Caco-2 (cell line): ENCODE results near the gene ZNF718. TPM values are rescaled to one million over a fixed set of nuclear protein-coding genes. Genes with fewer than 3 reads are reported as not detected.
"Not testable (repeated sequence)": the region's sequence is repeated elsewhere in the genome, so short reads cannot be mapped to it uniquely, and the experiment has no call there.

ENCODE experiments used
- BruUV-seq: library from RNA; stranded (reverse); fragments of 400-500 nt; replicated peaks from 2 replicates; lab custom pipeline; 2021; lab: Mats Ljungman, UMichigan
- CTCF ChIA-PET: fragments of 300-600 bp; sonication (Branson Sonifier 250); formaldehyde crosslinking; loops from one replicate; lab custom pipeline; 2022; ENCODE audit warnings: antibody characterized with exemption; lab: Charles Lee
- POLR2A ChIA-PET: fragments of 300-600 bp; sonication (Branson Sonifier 250); formaldehyde crosslinking; loops from one replicate; lab custom pipeline; 2022; ENCODE audit warnings: antibody characterized with exemption; lab: Charles Lee
- DNase-seq, 2 experiments: peaks; one replicate each; pipeline versions ENCODE4 v3.0.0 to v3.0.0-alpha.2; 2020 to 2022
- H3K27me3 ChIP-seq: replicated peaks from 2 replicates; pipeline ENCODE4 v1.6.0; 2011; ENCODE audit warnings: low read length; ENCODE audit not compliant: control insufficient read depth, insufficient read depth
- H3K36me3 ChIP-seq: 2 replicates; pipeline ENCODE4 v1.5.1; 2011; ENCODE audit warnings: low read length; ENCODE audit not compliant: control insufficient read depth, insufficient read depth
- H3K4me1 ChIP-seq: fragments of 250-450 bp; sonication (Bioruptor Pico); 2 replicates; pipeline ENCODE4 v1.5.1; 2020; ENCODE audit warnings: mild to moderate bottlenecking
- H3K4me3 ChIP-seq: 2 replicates; pipeline ENCODE4 v1.5.1; 2011; ENCODE audit warnings: low read depth, mild to moderate bottlenecking, control low read depth, low read length
- H3K9me3 ChIP-seq: fragments of 250-450 bp; sonication (Bioruptor Pico); 2 replicates; pipeline ENCODE4 v1.5.1; 2020; ENCODE audit warnings: mild to moderate bottlenecking, moderate library complexity
- H3K27ac Mint-ChIP-seq: one replicate; pipeline ENCODE4 v1.8.0; 2022; ENCODE audit warnings: mixed read lengths; ENCODE audit not compliant: unreplicated experiment
- H3K27me3 Mint-ChIP-seq: one replicate; pipeline ENCODE4 v1.8.0; 2022; ENCODE audit warnings: mixed read lengths; ENCODE audit not compliant: insufficient read depth, unreplicated experiment
- H3K36me3 Mint-ChIP-seq: one replicate; pipeline ENCODE4 v1.8.0; 2022; ENCODE audit warnings: mild to moderate bottlenecking, mixed read lengths; ENCODE audit not compliant: insufficient read depth, unreplicated experiment
- H3K4me1 Mint-ChIP-seq: one replicate; pipeline ENCODE4 v1.8.0; 2022; ENCODE audit warnings: low read depth, mixed read lengths; ENCODE audit not compliant: unreplicated experiment
- H3K4me3 Mint-ChIP-seq: one replicate; pipeline ENCODE4 v1.8.0; 2022; ENCODE audit warnings: mild to moderate bottlenecking, moderate library complexity, mixed read lengths; ENCODE audit not compliant: unreplicated experiment
- H3K9me3 Mint-ChIP-seq: one replicate; pipeline ENCODE4 v1.8.0; 2022; ENCODE audit warnings: mixed read lengths; ENCODE audit not compliant: unreplicated experiment
- intact Hi-C: fragments of 100-400 bp; cut with micrococcal nuclease; formaldehyde crosslinking; loops from one replicate; pipeline ENCODE4 v1.10.0; 2022; ENCODE audit not compliant: unreplicated experiment
- total RNA-seq: library from RNA; stranded (reverse); gene quantifications from 2 replicates; pipeline ENCODE4 v1.2.3, GENCODE V29; 2022
- TF ChIP-seq, protein P1 (sequence below), 2 experiments: fragments of 200-600 bp in 1 of 2; IDR thresholded peaks; 1 replicate in 1 of 2; 2 replicates in 1 of 2; pipeline versions ENCODE4 v1.5.1 to v1.8.0; 2011 to 2022; ENCODE audit warnings: antibody characterized with exemption in 1 of 2, control low read depth in 1 of 2, inconsistent platforms in 1 of 2, low read depth in 1 of 2, low read length in 1 of 2, mild to moderate bottlenecking in 1 of 2, moderate library complexity in 1 of 2; ENCODE audit not compliant: insufficient read depth in 1 of 2, severe bottlenecking in 1 of 2, unreplicated experiment in 1 of 2

ZNF718 gene
- total RNA-seq, 1 experiment from 2014 or later: 13.2 TPM

DNA sequence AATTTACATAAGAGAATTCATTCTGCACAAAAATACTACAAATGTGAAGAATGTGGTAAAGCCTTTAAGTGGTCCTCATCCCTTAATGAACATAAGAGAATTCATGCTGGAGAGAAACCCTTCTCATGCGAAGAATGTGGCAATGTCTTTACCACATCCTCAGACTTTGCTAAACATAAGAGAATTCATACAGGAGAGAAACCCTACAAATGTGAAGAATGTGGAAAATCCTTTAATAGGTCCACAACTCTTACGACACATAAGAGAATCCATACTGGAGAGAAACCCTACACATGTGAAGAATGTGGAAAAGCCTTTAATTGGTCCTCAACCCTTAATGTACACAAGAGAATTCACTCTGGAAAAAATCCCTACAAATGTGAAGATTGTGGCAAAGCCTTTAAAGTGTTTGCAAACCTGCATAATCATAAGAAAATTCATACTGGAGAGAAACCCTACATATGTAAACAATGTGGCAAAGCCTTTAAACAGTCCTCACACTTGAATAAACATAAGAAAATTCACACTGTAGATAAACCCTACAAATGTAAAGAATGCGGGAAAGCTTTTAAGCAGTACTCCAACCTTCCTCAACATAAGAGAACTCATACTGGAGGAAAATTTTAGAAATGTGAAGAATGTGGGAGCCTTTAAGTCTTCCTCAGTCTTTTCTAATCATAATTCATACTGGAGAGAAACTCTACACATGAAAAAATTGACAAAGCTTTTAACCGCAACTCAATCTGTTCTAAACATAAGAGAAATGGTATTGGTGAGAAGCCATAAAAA is 37.4 kb downstream of the ZNF718 start:
- H3K36me3 Mint-ChIP-seq: peaks cover 13% of the 10 kb centered on the region
- Histone ChIP-seq H3K36me3 (no peaks in the 10 kb centered on the region), H3K4me1 (no peaks in the 10 kb centered on the region), H3K4me3 (no peak overlapping the region), H3K27me3 (no peaks in the 10 kb centered on the region), H3K9me3 (peaks cover 69% of the 10 kb centered on the region)
- BruUV-seq: no TSS peak
- TF ChIP-seq, protein P1, sequence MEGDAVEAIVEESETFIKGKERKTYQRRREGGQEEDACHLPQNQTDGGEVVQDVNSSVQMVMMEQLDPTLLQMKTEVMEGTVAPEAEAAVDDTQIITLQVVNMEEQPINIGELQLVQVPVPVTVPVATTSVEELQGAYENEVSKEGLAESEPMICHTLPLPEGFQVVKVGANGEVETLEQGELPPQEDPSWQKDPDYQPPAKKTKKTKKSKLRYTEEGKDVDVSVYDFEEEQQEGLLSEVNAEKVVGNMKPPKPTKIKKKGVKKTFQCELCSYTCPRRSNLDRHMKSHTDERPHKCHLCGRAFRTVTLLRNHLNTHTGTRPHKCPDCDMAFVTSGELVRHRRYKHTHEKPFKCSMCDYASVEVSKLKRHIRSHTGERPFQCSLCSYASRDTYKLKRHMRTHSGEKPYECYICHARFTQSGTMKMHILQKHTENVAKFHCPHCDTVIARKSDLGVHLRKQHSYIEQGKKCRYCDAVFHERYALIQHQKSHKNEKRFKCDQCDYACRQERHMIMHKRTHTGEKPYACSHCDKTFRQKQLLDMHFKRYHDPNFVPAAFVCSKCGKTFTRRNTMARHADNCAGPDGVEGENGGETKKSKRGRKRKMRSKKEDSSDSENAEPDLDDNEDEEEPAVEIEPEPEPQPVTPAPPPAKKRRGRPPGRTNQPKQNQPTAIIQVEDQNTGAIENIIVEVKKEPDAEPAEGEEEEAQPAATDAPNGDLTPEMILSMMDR (IDR thresholded peaks at IDR 0.05; ENCODE audit: insufficient read depth in 1 of 2, low read depth in 1 of 2, low read length in 1 of 2, severe bottlenecking in 1 of 2, unreplicated experiment in 1 of 2): no peak
- H3K4me1 Mint-ChIP-seq: no peaks in the 10 kb centered on the region
- no peak for DNase-seq
- H3K27ac Mint-ChIP-seq: no peak overlapping the region
- ChIA-PET CTCF (no interaction called here), POLR2A (no interaction called here)
- H3K9me3 Mint-ChIP-seq: peaks cover 33% of the 10 kb centered on the region
- no peaks in the 10 kb centered on the region for H3K27me3 Mint-ChIP-seq
- no peak overlapping the region for H3K4me3 Mint-ChIP-seq
- intact Hi-C loops: no loop called here

DNA sequence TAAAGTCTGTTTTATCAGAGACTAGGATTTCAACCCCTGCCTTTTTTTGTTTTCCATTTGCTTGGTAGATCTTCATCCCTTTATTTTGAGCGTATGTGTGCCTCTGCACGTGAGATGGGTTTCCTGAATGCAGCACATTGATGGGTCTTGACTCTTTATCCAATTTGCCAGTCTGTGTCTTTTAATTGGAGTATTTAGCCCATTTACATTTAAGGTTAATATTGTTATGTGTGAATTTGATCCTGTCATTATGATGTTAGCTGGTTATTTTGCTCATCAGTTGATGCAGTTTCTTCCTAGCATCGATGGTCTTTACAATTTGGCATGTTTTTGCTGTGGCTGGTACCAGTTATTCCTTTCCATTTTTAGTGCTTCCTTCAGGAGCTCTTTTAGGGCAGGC is 45.3 kb downstream of the ZNF718 start:
- H3K4me1 ChIP-seq, H3K4me3 Mint-ChIP-seq, H3K27me3 ChIP-seq, H3K27me3 Mint-ChIP-seq, H3K4me1 Mint-ChIP-seq, POLR2A ChIA-PET, BruUV-seq, DNase-seq, H3K4me3 ChIP-seq, CTCF ChIA-PET, intact Hi-C loops, H3K27ac Mint-ChIP-seq, H3K36me3 ChIP-seq, H3K36me3 Mint-ChIP-seq: not testable (repeated sequence)
- H3K9me3 ChIP-seq: peaks cover 27% of the 10 kb centered on the region
- peaks cover 30% of the 10 kb centered on the region for H3K9me3 Mint-ChIP-seq

DNA sequence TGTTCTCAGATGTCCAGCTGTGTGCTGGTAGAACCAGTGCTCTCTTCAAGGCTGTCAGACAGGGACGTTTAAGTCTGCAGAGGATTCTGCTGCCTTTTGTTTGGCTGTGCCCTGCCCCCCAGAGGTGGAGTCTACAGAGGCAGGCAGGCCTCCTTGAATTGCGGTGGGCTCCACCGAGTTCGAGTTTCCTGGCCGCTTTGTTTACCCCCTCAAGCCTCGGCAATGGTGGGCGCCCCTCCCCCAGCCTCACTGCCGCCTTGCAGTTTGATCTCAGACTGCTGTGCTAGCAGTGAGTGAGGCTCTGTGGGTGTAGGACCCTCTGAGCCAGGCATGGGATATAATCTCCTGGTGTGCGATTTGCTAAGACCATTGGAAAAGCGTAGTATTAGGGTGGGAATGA is 47.0 kb downstream of the ZNF718 start:
- peaks cover 14% of the 10 kb centered on the region for H3K9me3 ChIP-seq
- POLR2A ChIA-PET, H3K27me3 ChIP-seq, H3K4me3 ChIP-seq, H3K4me3 Mint-ChIP-seq, BruUV-seq, H3K27ac Mint-ChIP-seq, CTCF ChIA-PET, H3K4me1 ChIP-seq, DNase-seq, H3K27me3 Mint-ChIP-seq, H3K4me1 Mint-ChIP-seq, H3K36me3 ChIP-seq, H3K36me3 Mint-ChIP-seq, intact Hi-C loops: not testable (repeated sequence)
- H3K9me3 Mint-ChIP-seq: peaks cover 47% of the 10 kb centered on the region

DNA sequence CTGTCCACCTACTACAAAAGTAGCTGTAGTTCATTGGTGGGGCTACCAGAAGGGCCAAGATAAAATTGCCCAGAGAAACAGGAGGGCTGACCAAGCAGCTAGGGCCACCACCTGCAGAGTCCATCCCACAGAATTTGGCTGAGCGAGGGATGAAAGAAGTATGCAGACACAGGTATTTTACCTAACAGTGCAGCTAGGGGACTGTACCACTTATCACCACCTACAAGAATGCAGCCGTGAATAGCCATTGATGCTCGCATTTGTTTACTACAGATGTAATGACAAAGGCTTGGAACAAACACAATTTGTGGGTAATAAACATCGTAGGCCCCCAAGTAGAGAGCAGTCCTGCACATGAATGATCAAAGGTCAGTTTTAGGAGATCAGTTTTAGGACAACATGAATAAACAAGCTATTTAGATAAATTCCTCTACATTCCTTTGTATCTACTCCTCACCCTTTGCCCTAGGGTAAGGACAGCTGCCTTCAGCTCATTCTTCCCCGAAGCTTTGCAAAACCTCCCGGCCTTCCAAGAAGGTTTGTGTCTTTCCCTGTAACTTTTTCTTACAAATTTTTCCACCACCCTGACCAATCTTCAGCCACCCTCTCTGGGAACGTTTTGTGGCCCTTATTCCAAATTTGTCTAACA is 49.5 kb downstream of the ZNF718 start:
- ChIA-PET POLR2A (no interaction called here), CTCF (no interaction called here)
- H3K27ac Mint-ChIP-seq: no peak overlapping the region
- TF ChIP-seq, protein P1 (IDR thresholded peaks at IDR 0.05; ENCODE audit: insufficient read depth in 1 of 2, low read depth in 1 of 2, low read length in 1 of 2, severe bottlenecking in 1 of 2, unreplicated experiment in 1 of 2): no peak
- H3K4me3 Mint-ChIP-seq: no peak overlapping the region
- Histone ChIP-seq H3K36me3 (no peaks in the 10 kb centered on the region), H3K9me3 (peaks cover 14% of the 10 kb centered on the region), H3K4me1 (no peaks in the 10 kb centered on the region), H3K27me3 (no peaks in the 10 kb centered on the region), H3K4me3 (no peak overlapping the region)
- intact Hi-C loops: no loop called here
- H3K36me3 Mint-ChIP-seq: peaks cover 8% of the 10 kb centered on the region
- H3K9me3 Mint-ChIP-seq: peaks cover 63% of the 10 kb centered on the region
- H3K4me1 Mint-ChIP-seq: no peaks in the 10 kb centered on the region
- no TSS peak for BruUV-seq
- no peaks in the 10 kb centered on the region for H3K27me3 Mint-ChIP-seq
- DNase-seq: no peak
